A204.1 (cell line): ENCODE measurements around the gene C20orf141.
"Not testable (repeated sequence)": the region's sequence is repeated elsewhere in the genome, so short reads cannot be mapped to it uniquely, and the experiment has no call there.

Experiments
- FAIRE-seq: peaks from 2 replicates; lab custom pipeline; 2012; peaks lifted over from hg19 to GRCh38; lab: Jason Lieb, UNC

Gene C20orf141

DNA sequence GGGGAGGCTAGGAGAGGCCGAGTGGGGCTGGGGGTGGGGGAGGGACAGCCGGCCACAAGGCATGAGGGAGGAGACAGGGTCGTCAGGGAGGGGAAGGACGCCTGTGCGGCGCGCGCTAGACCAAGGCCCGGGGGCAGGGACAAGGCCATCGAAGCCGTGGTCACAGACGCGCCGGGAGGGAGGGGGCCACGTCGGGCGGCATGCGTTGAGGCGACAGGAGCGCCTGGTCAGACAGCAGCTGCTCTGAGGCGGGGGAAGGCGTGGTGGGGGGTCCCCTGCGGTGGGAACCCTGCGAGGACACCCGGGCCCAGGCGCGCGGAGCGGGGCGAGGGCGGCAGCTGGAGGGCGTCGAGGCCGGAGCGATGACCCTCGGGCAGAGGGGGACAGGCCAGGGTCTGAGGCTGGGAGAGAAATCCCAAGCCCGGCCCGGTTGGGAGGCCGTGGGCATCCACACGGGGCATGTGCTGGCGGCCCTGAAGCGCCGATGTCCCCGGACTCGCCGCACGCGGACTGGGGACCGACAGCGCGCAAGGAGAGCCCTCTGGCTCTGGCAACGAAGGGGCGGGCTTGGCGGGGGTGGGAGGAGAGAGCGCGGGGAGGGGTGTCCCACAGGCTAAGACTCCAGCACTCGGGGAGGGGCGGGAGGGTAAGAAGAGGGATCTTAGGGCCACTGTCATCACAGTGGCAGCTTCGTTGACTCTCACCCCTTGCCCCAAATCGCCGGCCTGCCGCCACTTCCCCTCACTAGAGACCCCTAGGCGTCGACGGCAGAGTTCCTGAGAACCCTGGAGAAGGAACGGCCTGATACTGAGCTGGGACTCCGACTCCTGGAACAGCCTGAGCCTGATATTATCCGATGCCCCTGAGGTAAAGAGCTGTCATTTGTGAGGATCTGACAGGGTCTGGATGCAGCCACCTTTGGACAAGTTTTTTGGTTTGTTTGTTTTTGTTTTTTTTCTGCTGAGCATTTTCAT is 6.4 kb downstream of the C20orf141 start:
- no peak for FAIRE-seq

DNA sequence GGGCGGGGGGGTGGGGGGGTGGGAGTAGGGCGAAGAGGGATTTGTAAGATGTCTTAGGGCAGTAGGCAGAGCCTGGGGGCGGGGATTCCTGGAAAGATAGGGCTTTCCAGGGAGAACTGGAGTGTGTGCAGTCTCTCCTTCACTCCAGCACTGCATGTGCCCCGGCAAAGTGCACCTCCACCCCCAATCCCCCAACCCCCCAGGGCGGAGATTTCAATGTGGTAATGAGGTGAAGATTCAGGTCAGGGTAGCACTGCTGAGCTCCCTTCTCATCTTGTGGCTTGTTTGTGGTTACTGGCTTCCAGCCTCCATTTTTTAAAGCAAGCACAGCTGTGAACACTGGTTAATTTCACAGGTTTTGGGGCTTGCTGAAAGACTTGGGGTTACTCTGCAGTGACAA is 7.3 kb downstream of the C20orf141 start:
- FAIRE-seq = no peak

DNA sequence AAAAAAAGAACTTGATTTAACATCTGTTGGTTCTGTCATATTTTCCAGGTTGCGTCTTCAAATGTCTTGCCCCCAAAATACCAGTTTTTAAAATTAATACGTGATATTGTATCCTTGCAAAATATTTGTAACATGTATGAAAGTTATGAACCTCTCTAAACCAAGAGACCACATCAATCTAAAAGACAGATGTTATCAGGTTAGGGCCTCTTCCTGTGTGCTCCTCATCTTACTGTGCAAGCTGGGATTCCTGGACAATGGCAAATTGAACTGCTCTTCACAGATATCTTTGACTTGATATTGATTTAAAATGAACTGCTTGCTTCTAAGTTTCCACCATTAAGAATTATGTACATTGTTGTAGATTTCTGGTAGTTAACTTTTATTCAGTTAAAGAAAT is 11.0 kb downstream of the C20orf141 start:
- no peak for FAIRE-seq

DNA sequence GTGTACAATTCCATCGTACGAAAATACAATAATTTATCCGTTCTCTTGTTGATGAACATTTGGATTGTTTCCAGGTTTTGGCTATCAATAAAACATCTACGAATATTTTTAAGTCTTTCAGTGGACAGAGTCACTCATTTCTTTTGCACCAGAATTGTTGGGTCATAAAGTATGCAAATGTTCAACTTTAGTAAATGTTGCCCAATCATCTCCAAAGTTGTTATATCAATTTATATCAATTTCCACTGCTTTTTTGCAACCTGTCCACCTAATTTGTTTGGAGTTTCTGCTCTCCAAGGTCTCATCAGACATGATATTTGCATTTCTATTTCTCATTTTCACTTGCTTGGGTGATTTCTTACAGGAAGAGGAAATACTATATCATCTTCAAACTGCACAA is 11.9 kb downstream of the C20orf141 start:
- no peak for FAIRE-seq

DNA sequence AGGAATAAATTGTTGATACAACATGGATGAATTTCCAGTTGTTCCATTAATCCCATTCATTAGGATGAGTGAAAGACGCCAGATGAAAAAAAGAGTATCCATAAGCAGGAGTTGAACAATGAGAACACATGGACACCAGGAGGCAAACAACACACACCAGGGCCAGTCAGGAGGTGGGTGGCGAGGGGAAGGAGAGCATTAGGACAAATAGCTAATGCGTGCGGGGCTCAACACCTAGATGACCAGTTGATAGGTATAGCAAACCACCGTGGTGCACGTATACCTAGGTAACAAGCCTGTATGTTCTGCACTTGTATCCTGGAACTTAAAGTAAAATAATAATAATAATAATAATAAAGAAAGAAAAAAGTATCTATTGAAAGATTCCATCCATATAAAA is 14.6 kb downstream of the C20orf141 start:
- no peak for FAIRE-seq

DNA sequence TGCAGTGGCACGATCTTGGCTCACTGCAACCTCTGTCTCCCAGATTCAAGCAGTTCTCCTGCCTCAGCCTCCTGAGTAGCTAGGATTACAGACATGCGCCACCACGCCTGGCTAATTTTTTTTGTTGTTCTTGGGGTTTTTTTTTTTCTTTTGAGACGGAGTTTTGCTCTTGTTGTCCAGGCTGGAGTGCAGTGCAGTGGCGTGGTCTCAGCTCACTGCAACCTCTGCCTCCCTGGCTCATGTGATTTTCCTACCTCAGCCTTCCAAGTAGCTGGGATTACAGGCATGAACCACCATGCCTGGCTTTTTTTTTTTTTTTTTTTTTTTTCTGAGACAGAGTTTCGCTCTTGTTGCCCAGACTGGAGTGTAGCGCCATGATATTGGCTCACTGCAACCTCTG is 16.4 kb downstream of the C20orf141 start:
- FAIRE-seq = not testable (repeated sequence)

DNA sequence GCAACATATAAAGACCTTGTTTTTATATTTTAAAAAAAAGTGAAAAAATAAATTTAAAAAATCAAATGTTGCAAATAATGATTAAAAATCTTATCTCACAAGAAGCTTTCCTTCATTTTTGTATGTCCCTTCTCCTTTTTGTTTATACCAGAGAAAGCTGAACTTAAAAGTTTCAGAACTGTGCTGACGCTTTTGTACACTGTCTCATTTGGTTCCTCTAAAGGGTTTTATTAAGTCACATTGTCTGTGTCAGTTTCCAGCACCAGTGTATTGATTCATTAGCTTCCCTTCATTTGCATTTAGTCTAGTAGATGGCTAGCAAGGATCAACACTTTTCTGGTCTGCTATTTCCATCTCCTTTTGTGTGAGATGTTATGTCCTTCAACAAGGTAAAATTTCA is 19.0 kb downstream of the C20orf141 start:
- FAIRE-seq = no peak

DNA sequence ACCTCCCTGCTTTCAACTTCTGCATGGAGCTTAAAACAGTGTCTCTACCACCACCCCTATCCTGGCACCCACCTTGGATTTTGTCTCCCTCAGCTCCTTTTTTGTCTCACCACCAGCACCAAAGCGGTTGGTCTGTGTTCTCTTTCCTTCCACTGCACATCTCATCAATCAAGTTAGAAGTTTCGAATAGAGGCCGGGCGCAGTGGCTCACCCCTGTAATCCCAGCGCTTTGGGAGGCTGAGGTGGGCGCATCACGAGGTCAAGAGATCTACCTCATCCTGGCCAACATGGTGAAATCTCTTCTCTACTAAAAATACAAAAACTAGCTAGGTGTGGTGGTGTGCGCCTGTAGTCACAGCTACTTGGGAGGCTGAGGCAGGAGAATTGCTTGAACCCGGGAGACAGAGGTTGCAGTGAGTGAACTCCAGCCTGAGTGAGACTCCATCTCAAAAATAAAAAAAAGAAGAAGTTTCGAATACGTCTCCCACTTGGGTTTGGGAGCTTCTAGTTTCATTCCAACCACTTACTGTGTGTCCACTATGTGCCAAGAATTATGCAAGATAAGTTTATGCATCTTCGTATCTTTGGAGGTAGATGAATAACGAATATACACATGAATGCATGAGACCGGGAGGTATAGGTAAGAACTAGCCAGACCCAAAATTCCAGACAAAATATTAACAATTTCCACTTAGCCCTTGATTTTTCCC is 19.8 kb downstream of the C20orf141 start:
- FAIRE-seq = no peak

DNA sequence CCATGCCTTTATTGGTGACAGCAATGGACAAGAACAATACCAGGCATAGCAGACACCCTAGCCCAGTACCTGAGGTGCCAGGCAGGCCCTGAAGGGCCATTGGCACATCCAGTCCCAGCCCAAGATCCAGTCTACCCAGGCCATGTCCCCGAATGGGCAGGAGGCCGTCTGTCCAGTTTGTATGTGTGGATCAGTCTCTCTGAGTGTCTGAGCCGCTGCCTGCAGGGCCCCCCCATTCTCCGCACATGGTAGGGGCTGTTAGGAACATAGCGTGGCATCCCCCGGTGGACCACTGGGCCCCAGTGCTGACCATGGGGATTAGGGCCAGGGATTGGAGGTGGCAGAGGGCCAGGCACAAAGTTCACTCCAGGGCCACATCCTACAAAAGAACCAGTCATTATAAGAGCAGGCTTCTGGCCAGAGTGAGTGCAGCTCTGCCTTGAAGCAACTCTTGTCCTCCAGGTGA is 20.6 kb downstream of the C20orf141 start:
- no peak for FAIRE-seq

DNA sequence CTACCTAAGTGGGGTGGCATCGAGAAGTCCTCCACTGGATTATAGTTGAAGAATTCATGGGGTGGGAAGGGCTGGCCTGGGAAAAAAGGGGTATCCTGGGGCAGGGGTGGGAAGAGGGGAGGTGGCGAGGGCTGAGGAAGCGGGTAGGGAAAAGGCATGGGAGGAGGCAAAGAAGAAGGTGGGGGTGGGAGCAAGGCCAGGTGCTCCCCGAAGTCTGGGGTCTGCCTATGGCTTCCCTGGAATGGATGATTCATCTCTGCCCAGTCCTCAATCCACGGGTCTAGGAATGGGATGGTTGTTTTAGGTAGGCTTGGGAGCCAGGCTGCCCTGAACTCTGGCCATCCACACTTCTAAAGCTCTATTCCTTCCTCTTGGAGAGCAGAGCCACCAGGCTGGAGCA is 21.2 kb downstream of the C20orf141 start:
- FAIRE-seq = no peak

DNA sequence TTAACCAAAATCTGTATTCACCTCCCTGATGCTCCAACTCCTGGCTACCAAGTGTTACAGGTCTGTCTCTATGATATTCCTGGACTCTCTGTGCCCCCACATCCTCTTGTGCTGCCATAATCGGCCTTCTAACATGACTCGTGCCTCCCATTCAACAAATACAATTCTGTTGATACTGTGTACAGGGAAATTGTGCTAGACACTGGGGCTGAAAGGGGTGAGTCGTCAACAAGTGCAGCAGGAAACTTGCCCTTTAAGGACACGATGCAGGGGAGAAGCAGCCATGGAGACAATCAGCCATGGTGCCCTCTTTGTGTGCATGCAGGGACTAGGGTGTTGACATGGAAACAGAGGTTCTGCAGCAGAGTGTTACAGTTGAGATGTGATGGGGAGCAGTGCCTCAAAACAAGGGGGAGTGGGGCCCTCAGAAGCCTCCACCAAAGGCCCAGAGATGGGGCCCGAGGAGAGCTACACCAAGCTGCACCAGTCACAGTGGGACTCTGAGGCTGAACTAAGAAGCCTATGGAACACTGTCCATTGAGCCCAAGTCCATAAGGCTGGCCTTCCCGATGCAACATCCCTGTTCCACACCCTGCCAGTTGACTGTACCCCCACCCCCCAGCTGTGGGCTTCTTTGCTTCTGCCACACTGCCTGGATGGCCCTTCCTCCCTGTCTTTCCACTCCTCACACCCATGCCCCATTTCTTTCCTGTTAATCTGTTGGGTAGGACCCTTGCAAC is 22.6 kb downstream of the C20orf141 start:
- FAIRE-seq = no peak

DNA sequence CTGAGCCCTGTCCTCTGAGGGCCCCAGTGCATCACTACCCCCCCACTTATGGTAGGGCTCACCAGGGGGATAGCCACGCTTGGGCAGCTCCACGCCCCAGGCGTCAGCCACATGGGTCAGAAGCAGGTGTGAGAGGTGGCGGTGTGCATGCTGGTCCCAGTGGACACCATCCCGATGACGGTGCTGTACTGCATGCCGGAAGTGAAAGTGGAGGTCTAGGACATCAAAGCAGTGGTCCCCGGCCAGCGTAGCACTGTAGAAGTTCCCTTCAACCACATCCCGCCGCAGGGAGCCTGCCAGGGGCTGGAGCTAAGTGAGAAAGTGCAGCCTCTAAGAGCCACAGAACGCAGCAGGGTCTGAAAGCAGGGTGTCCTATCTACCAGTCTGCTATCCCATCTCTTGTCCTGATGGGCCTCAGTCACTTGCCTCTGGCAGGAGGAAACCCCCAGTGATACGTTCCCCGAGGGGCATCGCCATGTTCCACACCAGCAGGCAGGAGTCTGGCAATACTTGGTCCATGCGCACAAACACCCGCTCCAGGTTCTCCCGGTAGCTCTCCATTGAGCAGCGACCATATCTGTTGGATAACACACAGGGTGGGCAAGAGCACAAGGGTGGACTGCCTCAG is 23.5 kb downstream of the C20orf141 start:
- FAIRE-seq = no peak

DNA sequence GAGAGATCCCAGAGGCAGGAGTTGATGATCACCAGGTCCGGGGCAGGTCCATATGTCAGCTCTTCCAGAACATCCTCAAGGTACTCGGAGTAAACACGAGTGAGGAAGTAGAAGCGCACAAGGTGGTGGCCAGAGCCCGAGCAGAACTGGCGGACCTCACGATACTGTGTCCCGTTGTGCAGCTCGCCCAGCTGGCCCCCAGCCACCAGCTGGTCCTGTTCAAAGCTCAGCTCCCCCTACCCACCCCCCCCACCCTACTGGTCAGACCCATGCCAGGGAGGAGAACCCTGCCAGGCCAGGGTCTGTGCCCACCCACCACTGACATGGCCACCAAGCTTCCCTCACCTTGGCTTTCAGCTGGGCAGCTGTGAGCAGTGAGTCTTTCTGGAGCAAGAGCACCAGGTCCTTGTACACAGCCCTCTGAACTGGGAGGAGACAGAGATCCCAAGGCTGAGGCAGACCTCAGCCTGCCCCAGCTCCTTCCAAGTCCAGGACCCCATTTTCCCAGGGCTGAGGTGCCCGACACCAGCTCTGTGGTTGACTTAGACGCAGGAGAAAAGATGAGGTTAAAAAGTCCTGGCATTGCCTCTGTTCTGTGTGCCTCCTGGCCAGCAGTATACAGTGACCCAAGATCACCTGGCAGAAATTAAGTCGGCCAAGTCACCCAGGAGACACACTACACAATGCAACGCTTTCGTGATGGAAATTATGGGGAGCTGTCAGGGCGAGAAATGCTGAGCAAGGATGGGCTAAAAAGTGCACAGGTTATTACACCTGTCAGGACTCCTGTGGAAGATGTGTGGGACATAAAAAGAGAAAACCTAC is 24.3 kb downstream of the C20orf141 start:
- FAIRE-seq = no peak

DNA sequence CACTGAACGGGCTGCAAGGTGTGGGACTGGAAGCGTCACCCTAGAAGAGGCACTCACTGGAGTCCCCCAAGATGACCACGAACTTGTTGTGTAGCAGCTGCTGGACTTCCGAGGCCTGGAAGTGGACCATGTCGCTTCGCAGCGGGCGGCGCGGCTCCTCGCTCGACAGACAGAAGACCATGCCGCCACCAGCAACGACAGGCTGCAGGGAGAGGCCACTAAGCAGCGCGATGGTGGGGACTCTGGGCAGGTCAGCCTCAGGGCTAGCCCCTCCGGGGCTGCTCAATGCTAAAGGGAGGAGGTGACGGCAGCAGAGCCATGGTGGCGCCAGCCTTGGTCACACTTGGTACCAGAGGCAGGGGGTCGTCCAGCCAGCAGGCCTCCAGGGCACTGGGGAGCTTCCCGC is 24.9 kb downstream of the C20orf141 start:
- FAIRE-seq = no peak

DNA sequence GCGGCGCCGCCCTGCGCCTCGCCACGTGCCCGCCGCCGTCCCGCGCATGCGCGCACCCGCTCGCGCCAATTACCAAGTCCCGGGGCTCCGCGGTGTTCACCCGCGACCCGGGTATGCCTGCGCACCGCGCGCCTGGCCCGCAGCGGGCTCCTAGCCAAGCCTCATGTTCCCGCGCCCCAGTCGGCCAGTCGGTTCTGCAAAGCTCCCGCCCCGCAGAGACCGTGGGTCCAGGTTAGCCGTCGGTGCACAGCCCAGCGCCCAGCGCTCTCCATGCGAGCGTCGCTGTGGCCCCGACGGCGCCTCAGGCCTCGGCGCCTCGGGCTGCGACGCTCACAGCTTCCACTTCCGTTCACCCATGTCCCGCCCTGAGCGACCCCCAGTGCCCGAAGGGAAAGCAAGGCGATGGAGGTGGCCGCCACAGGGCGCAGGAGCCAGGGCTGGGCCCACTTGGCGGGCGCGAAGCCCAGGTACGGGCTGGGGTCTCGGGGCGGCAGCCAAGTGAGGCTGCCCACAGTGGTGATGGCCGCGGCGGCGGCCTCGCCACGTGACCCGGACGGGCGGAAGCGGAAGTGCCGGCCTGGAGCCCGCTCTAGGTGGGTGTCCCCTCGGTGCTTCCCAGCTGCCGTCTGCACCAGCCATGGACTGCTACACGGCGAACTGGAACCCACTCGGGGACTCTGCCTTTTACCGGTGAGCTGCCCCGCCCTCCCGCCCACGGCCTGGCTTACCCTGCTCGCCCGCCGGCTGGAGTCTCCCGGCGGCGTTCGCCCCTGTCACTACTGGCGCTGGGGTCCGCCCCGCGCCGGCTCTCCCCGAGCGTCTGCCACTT is 25.6 kb downstream of the C20orf141 start, which contains the start of the genes PCED1A and VPS16:
Gene PCED1A, minus strand, starts transcription at position 518 of the 829 bp plus-strand sequence. CDS start 743 bp downstream, outside the sequence.
Gene VPS16, plus strand, starts transcription at position 608 of the 829 bp plus-strand sequence. Its CDS starts 30 bp downstream, at position 638.
- FAIRE-seq = no peak

DNA sequence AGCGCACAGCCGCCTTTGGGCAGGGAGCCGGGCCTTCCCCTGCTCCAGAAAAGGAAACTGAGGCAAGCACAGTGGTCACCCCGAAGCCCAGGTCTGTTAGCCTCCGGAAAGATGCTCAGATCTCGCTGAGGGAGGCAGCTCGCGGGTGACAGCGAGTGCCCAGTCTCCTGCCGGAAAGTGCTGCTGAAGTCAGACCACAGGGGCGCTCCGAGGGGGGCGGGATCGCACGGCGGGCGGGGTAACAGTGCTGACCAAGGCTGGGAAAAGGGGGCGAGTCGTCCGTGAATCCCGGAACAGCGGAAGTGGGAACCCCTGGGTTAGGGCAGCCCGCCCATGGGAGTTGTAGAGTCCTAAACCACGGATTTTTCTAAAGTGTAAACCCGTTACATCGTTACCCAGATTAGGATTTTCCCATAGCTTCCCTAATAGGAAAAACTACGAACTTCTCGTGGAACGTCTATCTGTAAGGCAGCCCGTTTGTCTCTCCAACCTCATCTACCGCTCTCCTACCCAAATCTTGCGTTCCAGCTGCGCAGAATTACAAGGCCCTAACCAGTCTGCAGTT is 26.3 kb downstream of the C20orf141 start:
- FAIRE-seq = no peak

DNA sequence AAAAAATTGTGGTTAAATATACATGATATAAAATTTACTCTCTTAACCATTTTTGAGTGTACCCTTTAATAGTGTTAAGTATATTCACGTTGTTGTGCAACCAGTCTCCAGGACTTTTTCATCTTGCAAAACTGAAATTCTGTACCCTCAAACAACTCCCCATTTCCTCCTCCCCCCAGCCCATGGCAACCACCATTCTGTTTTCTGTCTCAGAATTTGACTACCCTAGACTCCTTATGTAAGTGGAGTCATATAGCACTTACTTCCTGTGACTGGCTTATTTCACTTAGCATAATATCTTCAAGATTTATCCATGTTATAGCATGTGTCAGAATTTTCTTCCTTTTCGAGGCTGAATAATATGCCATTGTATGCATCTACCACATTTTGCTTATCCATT is 30.8 kb downstream of the C20orf141 start:
- FAIRE-seq = no peak

DNA sequence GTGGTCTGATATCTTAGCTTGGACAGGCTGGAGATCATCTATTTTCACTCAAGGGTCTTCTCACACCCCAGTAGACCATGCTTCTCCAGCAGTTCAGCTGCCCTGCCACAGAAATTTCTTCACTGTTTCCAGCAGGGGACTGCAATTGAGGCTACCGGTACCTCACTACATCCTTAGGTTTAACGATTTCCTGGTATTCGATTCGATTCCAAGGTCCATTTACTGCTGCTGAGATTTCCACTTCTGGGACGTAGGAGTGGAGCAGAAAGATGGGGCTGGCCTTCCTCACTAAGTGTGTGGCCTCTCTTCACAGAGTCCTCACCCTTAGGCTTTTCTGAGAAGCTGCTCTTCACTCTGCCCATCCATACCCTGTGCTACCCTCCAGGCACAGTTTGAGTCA is 31.9 kb downstream of the C20orf141 start:
- no peak for FAIRE-seq

DNA sequence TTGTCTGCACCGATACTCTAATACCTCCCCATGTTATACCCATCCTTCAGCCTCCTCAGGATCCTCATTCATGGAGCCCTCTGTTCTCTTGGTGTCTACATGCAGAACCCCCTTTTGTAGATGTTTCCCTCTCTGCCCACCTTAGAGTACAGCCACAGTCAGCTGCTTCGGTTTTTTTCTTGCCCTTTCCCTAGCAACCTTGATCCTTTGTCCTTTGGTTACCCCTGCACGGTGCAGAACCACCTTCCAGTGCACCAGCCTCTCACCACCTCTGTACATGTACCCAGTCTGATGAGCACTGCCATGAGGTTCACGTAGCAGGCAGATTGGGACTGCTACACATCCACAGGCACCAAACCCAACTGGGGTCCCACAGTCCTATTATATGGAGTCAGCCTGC is 33.0 kb downstream of the C20orf141 start:
- FAIRE-seq = no peak

DNA sequence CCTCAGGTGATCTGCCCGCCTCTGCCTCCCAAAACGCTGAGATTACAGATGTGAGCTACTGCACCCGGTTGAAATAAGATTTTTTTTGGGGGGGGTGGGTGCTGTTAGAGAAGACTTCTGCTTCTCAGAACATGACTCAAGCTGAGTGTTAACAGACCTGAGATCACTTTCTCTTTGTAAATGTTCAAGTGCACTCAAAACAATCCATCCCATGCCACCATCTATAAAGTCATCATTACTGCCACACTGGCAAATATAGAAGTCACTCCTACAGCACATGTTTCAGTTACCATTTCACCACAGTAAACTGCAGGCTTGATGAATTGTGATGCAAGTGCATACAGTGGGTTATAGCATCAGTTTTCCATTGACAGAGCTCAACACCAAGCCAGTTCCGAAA is 34.7 kb downstream of the C20orf141 start:
- FAIRE-seq = no peak
